Breast epithelium (tissue), 3 donors: ENCODE results near the gene MTUS2.

ENCODE experiments used
- POLR2AphosphoS5 ChIP-seq, 3 donors: sonication (generic); formaldehyde crosslinking; IDR thresholded peaks; one replicate each; pipeline ENCODE4 v1.6.1; 2017; ENCODE audit warnings: antibody characterized with exemption in 3 of 3
- TF ChIP-seq, protein P1 (sequence below), 3 donors: fragments of 450-650 bp; IDR thresholded peaks; one replicate each; pipeline ENCODE4 v1.5.1; 2016 to 2017; ENCODE audit warnings: antibody characterized with exemption in 3 of 3, mild to moderate bottlenecking in 3 of 3, moderate library complexity in 3 of 3

DNA sequence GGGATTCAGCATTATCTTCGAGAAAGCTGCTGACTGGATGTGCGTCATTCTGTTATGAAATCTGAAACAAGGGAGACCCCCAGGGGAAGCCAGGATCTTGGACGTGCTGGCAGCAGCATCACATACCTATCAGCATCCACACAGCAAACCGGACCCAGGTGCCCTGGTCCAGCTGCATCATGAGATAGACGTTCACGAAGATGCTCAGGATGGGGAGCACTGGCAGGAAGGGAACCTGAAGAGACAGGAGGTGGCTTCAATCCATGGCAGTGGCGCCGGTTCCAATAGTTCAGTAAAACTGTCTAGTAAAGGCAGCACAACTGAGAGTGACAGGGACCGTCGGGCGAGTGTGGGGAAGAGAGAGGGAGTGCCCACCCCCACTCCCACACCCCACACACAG lies 695.9 kb downstream of the MTUS2 start:
- TF ChIP-seq, protein P1, sequence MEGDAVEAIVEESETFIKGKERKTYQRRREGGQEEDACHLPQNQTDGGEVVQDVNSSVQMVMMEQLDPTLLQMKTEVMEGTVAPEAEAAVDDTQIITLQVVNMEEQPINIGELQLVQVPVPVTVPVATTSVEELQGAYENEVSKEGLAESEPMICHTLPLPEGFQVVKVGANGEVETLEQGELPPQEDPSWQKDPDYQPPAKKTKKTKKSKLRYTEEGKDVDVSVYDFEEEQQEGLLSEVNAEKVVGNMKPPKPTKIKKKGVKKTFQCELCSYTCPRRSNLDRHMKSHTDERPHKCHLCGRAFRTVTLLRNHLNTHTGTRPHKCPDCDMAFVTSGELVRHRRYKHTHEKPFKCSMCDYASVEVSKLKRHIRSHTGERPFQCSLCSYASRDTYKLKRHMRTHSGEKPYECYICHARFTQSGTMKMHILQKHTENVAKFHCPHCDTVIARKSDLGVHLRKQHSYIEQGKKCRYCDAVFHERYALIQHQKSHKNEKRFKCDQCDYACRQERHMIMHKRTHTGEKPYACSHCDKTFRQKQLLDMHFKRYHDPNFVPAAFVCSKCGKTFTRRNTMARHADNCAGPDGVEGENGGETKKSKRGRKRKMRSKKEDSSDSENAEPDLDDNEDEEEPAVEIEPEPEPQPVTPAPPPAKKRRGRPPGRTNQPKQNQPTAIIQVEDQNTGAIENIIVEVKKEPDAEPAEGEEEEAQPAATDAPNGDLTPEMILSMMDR (IDR thresholded peaks at IDR 0.05): no peak
- no peak for TF ChIP-seq POLR2AphosphoS5 (IDR thresholded peaks at IDR 0.05)
